H1 (cell line): Measurements from ENCODE around the gene COPZ1. TPM values are rescaled to one million over a fixed set of nuclear protein-coding genes. Genes with fewer than 3 reads are reported as not detected.

Experiments used
- CTCF ChIA-PET: fragments of 300-600 bp; sonication (Branson Sonifier 250); formaldehyde crosslinking; loops from one replicate; lab custom pipeline; 2021; ENCODE audit not compliant: partially characterized antibody; lab: Charles Lee
- POLR2A ChIA-PET: fragments of 300-600 bp; sonication (Branson Sonifier 250); formaldehyde crosslinking; loops from one replicate; lab custom pipeline; 2021; ENCODE audit warnings: inconsistent platforms; ENCODE audit not compliant: partially characterized antibody; lab: Charles Lee
- DNase-seq, 2 experiments: peaks; one replicate each; pipeline versions ENCODE4 v3.0.0 to v3.0.0-alpha.2; 2010 to 2022; ENCODE audit warnings: low spot score in 2 of 2, low read depth in 1 of 2, mixed read lengths in 1 of 2
- FAIRE-seq: peaks from 2 replicates; lab custom pipeline; 2011; peaks lifted over from hg19 to GRCh38; lab: Jason Lieb, UNC
- H2AFZ ChIP-seq: 2 replicates; pipeline ENCODE4 v1.8.1; 2012; ENCODE audit warnings: low read length, inconsistent platforms
- H2AK5ac ChIP-seq: 2 replicates; pipeline ENCODE4 v1.6.1; 2013; ENCODE audit warnings: low read depth, low read length
- H2BK120ac ChIP-seq: replicated peaks from 2 replicates; pipeline ENCODE3; 2013; ENCODE audit warnings: low read depth, low read length, inconsistent platforms
- H2BK12ac ChIP-seq: 2 replicates; pipeline ENCODE4 v1.6.1; 2013; ENCODE audit warnings: low read depth, low read length
- H2BK15ac ChIP-seq: 2 replicates; pipeline ENCODE4 v1.6.1; 2013; ENCODE audit warnings: low read length
- H2BK20ac ChIP-seq: 2 replicates; pipeline ENCODE4 v1.6.1; 2013; ENCODE audit warnings: low read length
- H2BK5ac ChIP-seq: 2 replicates; pipeline ENCODE4 v1.6.1; 2013; ENCODE audit warnings: low read depth, low read length
- H3K14ac ChIP-seq: 2 replicates; pipeline ENCODE4 v1.6.1; 2013; ENCODE audit warnings: inconsistent platforms; ENCODE audit not compliant: insufficient read length
- H3K18ac ChIP-seq: 2 replicates; pipeline ENCODE4 v1.6.1; 2013; ENCODE audit warnings: low read length; ENCODE audit errors: extremely low read depth
- H3K23ac ChIP-seq: 2 replicates; pipeline ENCODE4 v1.6.1; 2013; ENCODE audit warnings: inconsistent platforms; ENCODE audit not compliant: insufficient read length
- H3K23me2 ChIP-seq: 2 replicates; pipeline ENCODE4 v1.6.1; 2013; ENCODE audit warnings: low read depth, low read length
- H3K27ac ChIP-seq: 2 replicates; pipeline ENCODE4 v1.6.1; 2011; ENCODE audit warnings: low read depth, low read length, inconsistent platforms
- H3K27me3 ChIP-seq, 4 experiments: replicated peaks in 1 of 4; 1 replicate in 1 of 4; 2 replicates in 3 of 4; pipeline versions ENCODE4 v1.6.1 to v1.8.1; 2011 to 2013; ENCODE audit warnings: low read length in 3 of 4, mild to moderate bottlenecking in 3 of 4, inconsistent platforms in 2 of 4, mixed read lengths in 2 of 4, moderate library complexity in 1 of 4; ENCODE audit not compliant: control insufficient read depth in 3 of 4, insufficient read depth in 3 of 4; ENCODE audit errors: extremely low read depth in 1 of 4
- H3K36me3 ChIP-seq, 4 experiments: 2 replicates each; pipeline versions ENCODE4 v1.6.1 to v1.8.1; 2011 to 2013; ENCODE audit warnings: mild to moderate bottlenecking in 4 of 4, low read length in 3 of 4, moderate library complexity in 2 of 4, control low read depth in 1 of 4, inconsistent platforms in 1 of 4; ENCODE audit not compliant: insufficient read depth in 4 of 4, control insufficient read depth in 2 of 4
- H3K4ac ChIP-seq: replicated peaks from 2 replicates; pipeline ENCODE3; 2013; ENCODE audit warnings: low read length, low read depth, mixed read lengths, inconsistent platforms; ENCODE audit not compliant: insufficient read length
- H3K4me1 ChIP-seq, 4 experiments: replicated peaks in 1 of 4; 1 replicate in 1 of 4; 2 replicates in 3 of 4; pipeline versions ENCODE4 v1.6.1 to v1.8.1; 2011 to 2013; ENCODE audit warnings: low read length in 3 of 4, inconsistent platforms in 2 of 4, mixed read lengths in 1 of 4; ENCODE audit not compliant: insufficient read depth in 4 of 4, control insufficient read depth in 3 of 4
- H3K4me2 ChIP-seq, 2 experiments: 2 replicates each; pipeline versions ENCODE4 v1.6.1 to v1.8.1; 2011 to 2013; ENCODE audit warnings: low read depth in 2 of 2, low read length in 2 of 2, control low read depth in 1 of 2, inconsistent platforms in 1 of 2, mild to moderate bottlenecking in 1 of 2; ENCODE audit not compliant: insufficient read depth in 1 of 2
- H3K4me3 ChIP-seq, 4 experiments: fragments of 200-600, 300-600 bp in 1 of 4; sonication (generic), shearing (Covaris generic), sonication (Bioruptor Twin) in 1 of 4; 2 replicates each; pipeline versions ENCODE4 v1.5.1 to v1.8.1; 2011 to 2016; ENCODE audit warnings: low read length in 4 of 4, low read depth in 3 of 4, control low read depth in 2 of 4, inconsistent platforms in 2 of 4, mild to moderate bottlenecking in 2 of 4, mixed read lengths in 1 of 4, moderate library complexity in 1 of 4; ENCODE audit not compliant: insufficient read depth in 2 of 4; ENCODE audit errors: extremely low read depth in 1 of 4
- H3K56ac ChIP-seq: replicated peaks from 2 replicates; pipeline ENCODE3; 2013; ENCODE audit warnings: low read depth, mild to moderate bottlenecking, mixed read lengths, low read length, inconsistent platforms; ENCODE audit not compliant: insufficient read length
- H3K79me1 ChIP-seq: 2 replicates; pipeline ENCODE4 v1.6.1; 2013; ENCODE audit warnings: low read depth, low read length, control low read depth
- H3K79me2 ChIP-seq, 2 experiments: 2 replicates each; pipeline versions ENCODE4 v1.6.1 to v1.8.1; 2012 to 2013; ENCODE audit warnings: low read length in 2 of 2, mild to moderate bottlenecking in 2 of 2, inconsistent platforms in 1 of 2; ENCODE audit not compliant: insufficient read depth in 2 of 2, control insufficient read depth in 1 of 2
- H3K9ac ChIP-seq, 4 experiments: replicated peaks in 1 of 4; 1 replicate in 1 of 4; 2 replicates in 3 of 4; pipeline versions ENCODE4 v1.6.1 to v1.8.1; 2011 to 2013; ENCODE audit warnings: low read depth in 3 of 4, low read length in 3 of 4, control low read depth in 2 of 4, mild to moderate bottlenecking in 2 of 4, moderate library complexity in 2 of 4, inconsistent platforms in 1 of 4; ENCODE audit errors: extremely low read depth in 1 of 4
- H3K9me3 ChIP-seq, 2 experiments: 2 replicates each; pipeline versions ENCODE4 v1.6.1 to v1.8.1; 2012 to 2013; ENCODE audit warnings: mild to moderate bottlenecking in 2 of 2, moderate library complexity in 2 of 2, control low read depth in 1 of 2, inconsistent platforms in 1 of 2, low read depth in 1 of 2, low read length in 1 of 2, mixed read lengths in 1 of 2; ENCODE audit not compliant: insufficient read depth in 2 of 2
- H4K20me1 ChIP-seq, 2 experiments: replicated peaks in 1 of 2; 2 replicates each; pipeline versions ENCODE3 to v1.8.1; 2011 to 2013; ENCODE audit warnings: inconsistent platforms in 2 of 2, low read length in 2 of 2, mild to moderate bottlenecking in 1 of 2; ENCODE audit not compliant: insufficient read depth in 2 of 2, control insufficient read depth in 1 of 2
- H4K5ac ChIP-seq: 2 replicates; pipeline ENCODE4 v1.6.1; 2013; ENCODE audit warnings: low read length, low read depth, mixed read lengths, inconsistent platforms; ENCODE audit not compliant: insufficient read length
- H4K8ac ChIP-seq: 2 replicates; pipeline ENCODE4 v1.8.0; 2013; ENCODE audit warnings: mild to moderate bottlenecking, moderate library complexity, low read length, inconsistent platforms; ENCODE audit not compliant: insufficient read depth; ENCODE audit errors: extremely low read depth
- H4K91ac ChIP-seq: replicated peaks from 2 replicates; pipeline ENCODE3; 2013; ENCODE audit warnings: low read length, mixed read lengths, inconsistent platforms; ENCODE audit not compliant: insufficient read length
- MAX ChIP-seq: IDR thresholded peaks from 2 replicates; pipeline ENCODE4 v1.6.1; 2012; ENCODE audit warnings: inconsistent platforms
- SP4 ChIP-seq: IDR thresholded peaks from 2 replicates; pipeline ENCODE4 v1.6.1; 2012; ENCODE audit warnings: low read length, inconsistent platforms
- TAF7 ChIP-seq: optimal IDR thresholded peaks from 2 replicates; pipeline ENCODE3; 2011; ENCODE audit warnings: low read depth, mild to moderate bottlenecking, inconsistent platforms, low read length, moderate library complexity, borderline replicate concordance
- WGBS, 2 experiments: shearing (Covaris generic) in 1 of 2; methylation state at CpG; one replicate each; pipeline versions ENCODE4 v1.1.6 to v1.1.7; 2013 to 2015; ENCODE audit warnings: low lambda C conversion rate in 2 of 2, mixed read lengths in 2 of 2, inconsistent platforms in 1 of 2, low coverage in 1 of 2, missing lambda C conversion rate in 1 of 2; ENCODE audit not compliant: insufficient replicate concordance in 2 of 2, insufficient coverage in 1 of 2, insufficient read length in 1 of 2; ENCODE audit errors: extremely low coverage in 1 of 2, missing lambda C conversion rate in 1 of 2; 5-methylcytosine and 5-hydroxymethylcytosine counted together
- polyA plus RNA-seq, 7 experiments: library from polyadenylated mRNA; depleted of rRNA in 3 of 7; stranded (reverse) in 5 of 7; unstranded in 2 of 7; fragments of >200 nt in 5 of 7; fragments of 200-250 nt in 2 of 7; gene quantifications; 1 replicate in 5 of 7; 2 replicates in 1 of 7; 4 replicates in 1 of 7; pipeline versions ENCODE4 v1.2.1 to v1.2.3, GENCODE V29; 2011 to 2013; ENCODE audit warnings: missing spikeins in 2 of 7, mixed read lengths in 2 of 7
- total RNA-seq: library from RNA; stranded (reverse); fragmentation: NEBNext Ultra II Directional; extraction: Animal tissue kit (Norgen Biotek cat#: 25700); gene quantifications from 2 replicates; pipeline ENCODE4 v1.2.1, GENCODE V29; 2021

The COPZ1 gene
- total and polyA plus RNA-seq, 2 of the 8 experiments (the other 6 are each of a cell fraction or from before 2014, with no cell fraction given): 103 to 133 TPM

- Histone ChIP-seq H4K91ac (no peak overlapping the region), H2BK5ac (no peak overlapping the region), H2BK120ac (no peak overlapping the region), H3K79me2 (no peaks in the 10 kb centered on the region; a peak in 1 of 4 replicates), H3K79me1 (peaks cover 3% of the 10 kb centered on the region; the same call in 1 of the 2 replicates), H2AFZ (no peak overlapping the region), H4K20me1 (peaks cover 2 to 5% of the 10 kb centered on the region in 2 experiments), H3K18ac (no peak overlapping the region), H3K4ac (no peak overlapping the region), H3K9me3 (no peaks in the 10 kb centered on the region), H3K23ac (no peak overlapping the region), H2BK20ac (no peak overlapping the region), H3K56ac (no peak overlapping the region), H3K23me2 (no peaks in the 10 kb centered on the region; the same call in 1 of the 2 replicates), H3K4me3 (no peak overlapping the region), H3K9ac (no peak overlapping the region), H2BK15ac (no peak overlapping the region), H2BK12ac (no peak overlapping the region), H2AK5ac (no peak overlapping the region), H3K4me2 (no peak overlapping the region), H3K27me3 (no peaks in the 10 kb centered on the region), H4K8ac (no peak overlapping the region), H3K27ac (no peak overlapping the region), H4K5ac (no peak overlapping the region), H3K36me3 (peaks cover 4 to 22% (median 15%) of the 10 kb centered on the region in 4 experiments; a peak in 6 of 8 replicates), H3K4me1 (no peaks in the 10 kb centered on the region), H3K14ac (no peak overlapping the region)
- ChIA-PET POLR2A (interaction anchor here (6.9 to 12.8 kb wide), 3 partner anchors 13 to 59 kb away, joined by 49 to 109 read pairs (median 74); partner anchors contain the start of genes CBX5 and HNRNPA1), CTCF (interaction anchor here (0.8 to 18.3 kb wide), 7 partner anchors 12 to 111 kb away, joined by 3 to 348 read pairs (median 37); partner anchors contain the start of gene COPZ1)
- TF ChIP-seq SP4 (no peak), MAX (no peak), TAF7 (no peak)
- DNase-seq: no peak
- no peak for FAIRE-seq
- WGBS, 2 experiments: 95% methylated on average over 4 of the region's 4 CpGs; no CpG with 5 or more reads in 1 of the 2 experiments
Measured at GRCh38 chr12:54338698-54339296, 13.9 kb downstream of the COPZ1 start.
